K562 (cell line): ENCODE results near the gene ASCC1. TPM values are rescaled to one million over a fixed set of nuclear protein-coding genes. Genes with fewer than 3 reads are reported as not detected.

ENCODE experiments used
- ATAC-seq: fragments of 200-7000 bp; cut with Tn5 transposase; 3 replicates; pipeline ENCODE4 v1.9.1; 2020; ENCODE audit warnings: moderate library complexity
- BruUV-seq: library from RNA; stranded (reverse); fragments of 400-500 nt; replicated peaks from 2 replicates; lab custom pipeline; 2021; lab: Mats Ljungman, UMichigan
- CTCF ChIA-PET: fragments of 300-600 bp; formaldehyde crosslinking; extraction: SDS; loops from one replicate; lab custom pipeline; 2021; ENCODE audit warnings: low intra/inter-chr PET ratio; lab: Yijun Ruan, JAX
- POLR2A ChIA-PET: fragments of 300-600, 350-650 bp; sonication (Branson Sonifier 250); formaldehyde crosslinking; extraction: SDS; loops from one replicate; lab custom pipeline; 2021; ENCODE audit warnings: antibody characterized with exemption, inconsistent platforms; lab: Yijun Ruan, JAX
- DNase-seq, 4 experiments: peaks; one replicate each; pipeline versions ENCODE4 v3.0.0 to v3.0.0-alpha.2; 2011 to 2018; ENCODE audit warnings: low spot score in 3 of 4, mixed read lengths in 3 of 4; ENCODE audit errors: extremely low read depth in 1 of 4
- FAIRE-seq: peaks from 2 replicates; lab custom pipeline; 2011; peaks lifted over from hg19 to GRCh38; lab: Jason Lieb, UNC
- H2AFZ ChIP-seq: 2 replicates; pipeline ENCODE4 v1.6.0; 2011; ENCODE audit warnings: low read depth, low read length, control low read depth, inconsistent platforms
- H3K27ac ChIP-seq: fragments of 200-600 bp; 3 replicates; pipeline ENCODE4 v1.8.0; 2011; ENCODE audit warnings: low read depth, mild to moderate bottlenecking, control low read depth, inconsistent platforms, low read length, moderate library complexity, mixed read lengths; ENCODE audit errors: extremely low read depth
- H3K27me3 ChIP-seq, 2 experiments: fragments of 300-600 bp in 1 of 2; 2 replicates in 1 of 2; 3 replicates in 1 of 2; pipeline versions ENCODE4 v1.6.0 to v1.8.0; 2011; ENCODE audit warnings: inconsistent platforms in 2 of 2, low read length in 2 of 2, mild to moderate bottlenecking in 1 of 2, mixed read lengths in 1 of 2, moderate library complexity in 1 of 2; ENCODE audit not compliant: control insufficient read depth in 2 of 2, insufficient read depth in 2 of 2
- H3K36me3 ChIP-seq: fragments of 300-600 bp; 3 replicates; pipeline ENCODE4 v1.8.0; 2011; ENCODE audit warnings: mild to moderate bottlenecking, low read length, inconsistent platforms; ENCODE audit not compliant: control insufficient read depth, insufficient read depth
- H3K4me1 ChIP-seq, 2 experiments: fragments of 200-600 bp in 1 of 2; replicated peaks in 1 of 2; 2 replicates in 1 of 2; 3 replicates in 1 of 2; pipeline versions ENCODE4 v1.5.1 to v1.8.0; 2011; ENCODE audit warnings: inconsistent platforms in 2 of 2, low read length in 2 of 2, mild to moderate bottlenecking in 1 of 2, mixed read lengths in 1 of 2, moderate library complexity in 1 of 2; ENCODE audit not compliant: control insufficient read depth in 2 of 2, insufficient read depth in 2 of 2
- H3K4me2 ChIP-seq: 2 replicates; pipeline ENCODE4 v1.6.1; 2011; ENCODE audit warnings: low read length, control low read depth, inconsistent platforms, mixed read lengths; ENCODE audit not compliant: insufficient read depth
- H3K4me3 ChIP-seq: fragments of 200-600 bp; sonication (generic), shearing (Covaris generic); 2 replicates; pipeline ENCODE4 v1.5.1; 2016; ENCODE audit warnings: control low read depth, inconsistent platforms
- H3K79me2 ChIP-seq: fragments of 200-600 bp; 3 replicates; pipeline ENCODE4 v1.8.0; 2011; ENCODE audit warnings: low read length, inconsistent platforms; ENCODE audit not compliant: control insufficient read depth, insufficient read depth
- H3K9ac ChIP-seq, 2 experiments: 2 replicates each; pipeline versions ENCODE4 v1.6.0 to v1.6.1; 2011; ENCODE audit warnings: low read depth in 2 of 2, low read length in 2 of 2, control low read depth in 1 of 2, inconsistent platforms in 1 of 2, mild to moderate bottlenecking in 1 of 2, mixed read lengths in 1 of 2; ENCODE audit not compliant: insufficient read depth in 1 of 2
- H3K9me1 ChIP-seq: one replicate; pipeline ENCODE4 v1.6.0; 2011; ENCODE audit warnings: inconsistent platforms, mild to moderate bottlenecking, low read length, moderate library complexity; ENCODE audit not compliant: control insufficient read depth, insufficient read depth
- H3K9me3 ChIP-seq: replicated peaks from 2 replicates; pipeline ENCODE4 v1.5.1; 2011; ENCODE audit warnings: low read depth, low read length, inconsistent platforms; ENCODE audit not compliant: control insufficient read depth, insufficient read depth
- H4K20me1 ChIP-seq: replicated peaks from 2 replicates; pipeline ENCODE4 v1.6.1; 2011; ENCODE audit warnings: low read length, inconsistent platforms, mixed read lengths; ENCODE audit not compliant: control insufficient read depth, insufficient read depth
- BCOR ChIP-seq: fragments of 450-650 bp; IDR thresholded peaks from 2 replicates; pipeline ENCODE4 v1.6.1; 2016
- CLOCK ChIP-seq: fragments of 250-450 bp; sonication (Bioruptor Pico); IDR thresholded peaks from 2 replicates; pipeline ENCODE4 v1.4.0; 2020; ENCODE audit warnings: mild to moderate bottlenecking, moderate library complexity, borderline replicate concordance
- EGR1 ChIP-seq: fragments of 450-650 bp; conservative IDR thresholded peaks from 2 replicates; pipeline ENCODE4 v1.6.1; 2017; ENCODE audit warnings: mild to moderate bottlenecking
- FOXP1 ChIP-seq: sonication (generic); formaldehyde crosslinking; IDR thresholded peaks from 2 replicates; pipeline ENCODE4 v1.8.0; 2022; ENCODE audit warnings: mild to moderate bottlenecking, missing genetic modification reagents
- KDM5B ChIP-seq: fragments of 200-600 bp; sonication (generic); IDR thresholded peaks from 2 replicates; pipeline ENCODE4 v1.6.1; 2012; ENCODE audit warnings: low read depth, mild to moderate bottlenecking, moderate library complexity, low read length, control low read depth, inconsistent platforms; ENCODE audit not compliant: insufficient replicate concordance
- KLF10 ChIP-seq: fragments of 250-450 bp; sonication (Bioruptor Pico); IDR thresholded peaks from 2 replicates; pipeline ENCODE4 v1.6.1; 2021; ENCODE audit warnings: matching md5 sums
- PHF20 ChIP-seq: fragments of 450-650 bp; IDR thresholded peaks from 2 replicates; pipeline ENCODE4 v1.6.1; 2018; ENCODE audit not compliant: partially characterized antibody
- ZEB2 ChIP-seq: fragments of 450-650 bp; IDR thresholded peaks from 2 replicates; pipeline ENCODE4 v1.6.1; 2016
- ZFP36 ChIP-seq: fragments of 150-350 bp; IDR thresholded peaks from 2 replicates; pipeline ENCODE4 v1.6.1; 2018; ENCODE audit warnings: low read length, low read depth; ENCODE audit not compliant: partially characterized antibody
- ZNF175 ChIP-seq: fragments of 200-800 bp; sonication (Bioruptor generic); IDR thresholded peaks from 2 replicates; pipeline ENCODE4 v1.6.1; 2016; ENCODE audit warnings: low read depth, mild to moderate bottlenecking, missing genetic modification characterization, missing compliant biosample characterization
- ZNF316 ChIP-seq: fragments of 450-650 bp; IDR thresholded peaks from 2 replicates; pipeline ENCODE4 v1.6.1; 2016
- WGBS: fragments of 100-300 bp; shearing (Covaris generic); methylation state at CpG from one replicate; pipeline ENCODE4 v1.1.6; 2016; ENCODE audit warnings: low coverage, mixed read lengths; ENCODE audit not compliant: insufficient coverage; ENCODE audit errors: missing lambda C conversion rate; 5-methylcytosine and 5-hydroxymethylcytosine counted together
- in situ Hi-C: fragments of 300-500 bp; cut with MboI; formaldehyde crosslinking; loops from 4 replicates; pipeline ENCODE4 v1.15.0; 2018; ENCODE audit warnings: inconsistent platforms, mixed read lengths
- intact Hi-C: fragments of 100-400 bp; cut with micrococcal nuclease; formaldehyde crosslinking; loops from 2 replicates; pipeline ENCODE4 v1.14.2; 2022
- polyA plus RNA-seq, 8 experiments: library from polyadenylated mRNA; depleted of rRNA in 4 of 8; stranded (reverse) in 5 of 8; unstranded in 3 of 8; fragments of >200 nt; fragmentation: Nextera tagmentation in 2 of 8; fragmentation: Illumina TruSeq in 1 of 8; extraction: Ambion mirVana in 2 of 8; extraction: Trizol in 1 of 8; gene quantifications; 2 replicates each; pipeline versions ENCODE4 v1.2.1 to v1.2.3, GENCODE V29; 2011 to 2014; ENCODE audit warnings: inconsistent platforms in 1 of 8, missing spikeins in 1 of 8
- total RNA-seq, 7 experiments: library from RNA; depleted of rRNA in 6 of 7; stranded (reverse); fragments of >200 nt in 6 of 7; fragmentation: Illumina TruSeq in 2 of 7; extraction: Trizol in 2 of 7; gene quantifications; 2 replicates each; pipeline versions ENCODE4 v1.2.1 to v1.2.3, GENCODE V29; 2011 to 2021; ENCODE audit warnings: low replicate concordance in 1 of 7

ASCC1 gene
- total and polyA plus RNA-seq, 9 of the 15 experiments (the other 6 are each of a cell fraction or from before 2014, with no cell fraction given) = 31.7 to 73.3 (median 52.8) TPM

GRCh38 chr10:72156223-72156622, 59.9 kb downstream of the ASCC1 start:
- intact Hi-C loops = no loop called here
- BruUV-seq = no TSS peak
- H3K9me3 ChIP-seq = no peaks in the 10 kb centered on the region
- TF ChIP-seq ZNF316 (peak; percentile 53), EGR1 (no peak)
- in situ Hi-C loops = no loop called here
- no peak for ATAC-seq
- 94% methylated on average over 10 of the region's 10 CpGs for WGBS
- DNase-seq = no peak
- no peaks in the 10 kb centered on the region for H4K20me1 ChIP-seq
- ChIA-PET POLR2A (interaction anchor here (0.6 to 1.3 kb wide), 2 partner anchors 60 to 120 kb away, joined by 3 read pairs; no protein-coding TSS in a partner anchor), CTCF (no interaction called here)
- no peak overlapping the region for H3K4me3 ChIP-seq
- no peaks in the 10 kb centered on the region for H3K9me1 ChIP-seq
- no peak overlapping the region for H2AFZ ChIP-seq
- H3K79me2 ChIP-seq = no peaks in the 10 kb centered on the region
- H3K9ac ChIP-seq = no peak overlapping the region
- no peaks in the 10 kb centered on the region for H3K4me1 ChIP-seq
- no peak overlapping the region for H3K27ac ChIP-seq
- no peak for FAIRE-seq
- H3K4me2 ChIP-seq = no peak overlapping the region
- no peaks in the 10 kb centered on the region for H3K27me3 ChIP-seq
- H3K36me3 ChIP-seq = peaks cover 2% of the 10 kb centered on the region; the same call in 1 of the 3 replicates

- WGBS = 80% methylated on average over 7 of the region's 7 CpGs
- H3K4me2 ChIP-seq = no peak overlapping the region
- H2AFZ ChIP-seq = no peak overlapping the region
- intact Hi-C loops (no loop called here), in situ Hi-C loops (no loop called here)
- ATAC-seq (no peak), FAIRE-seq (no peak), DNase-seq (no peak)
- no peaks in the 10 kb centered on the region for H3K36me3 ChIP-seq
- H3K4me3 ChIP-seq = no peak overlapping the region
- no peaks in the 10 kb centered on the region for H4K20me1 ChIP-seq
- no peak overlapping the region for H3K9ac ChIP-seq
- no peaks in the 10 kb centered on the region for H3K4me1 ChIP-seq
- no peaks in the 10 kb centered on the region for H3K9me3 ChIP-seq
- no peaks in the 10 kb centered on the region for H3K9me1 ChIP-seq
- ChIA-PET POLR2A (interaction anchor here (0.9 kb wide), 1 partner anchor 23 kb away, joined by 3 read pairs; no protein-coding TSS in a partner anchor), CTCF (no interaction called here)
- H3K79me2 ChIP-seq = no peaks in the 10 kb centered on the region
- BruUV-seq = no TSS peak
- H3K27me3 ChIP-seq = no peaks in the 10 kb centered on the region
- no peak overlapping the region for H3K27ac ChIP-seq
- TF ChIP-seq ZNF175 (CRISPR knock-in tag) (no peak), CLOCK (CRISPR knock-in tag) (no peak), PHF20 (no peak), FOXP1 (no peak), ZFP36 (no peak), KDM5B (no peak), BCOR (no peak), ZEB2 (no peak), KLF10 (CRISPR knock-in tag) (no peak)
Observed at GRCh38 chr10:72152286-72152685, 63.8 kb downstream of the ASCC1 start.
